HepG2 (cell line): ENCODE measurements around the gene PLIN5. TPM values are rescaled to one million over a fixed set of nuclear protein-coding genes. Genes with fewer than 3 reads are reported as not detected.

Experiments
- EED ChIP-seq: sonication (generic); formaldehyde crosslinking; IDR thresholded peaks from 2 replicates; pipeline ENCODE4 v1.5.0; 2020; ENCODE audit warnings: mild to moderate bottlenecking, missing genetic modification reagents
- GATAD2A ChIP-seq: IDR thresholded peaks from 2 replicates; pipeline ENCODE4 v1.6.1; 2016
- KAT2B ChIP-seq: fragments of 150-350 bp; IDR thresholded peaks from 2 replicates; pipeline ENCODE4 v1.6.1; 2014; ENCODE audit warnings: low read depth, low read length, borderline replicate concordance
- PPARG ChIP-seq: conservative IDR thresholded peaks from 2 replicates; pipeline ENCODE4 v1.6.1; 2016; ENCODE audit warnings: missing biosample characterization, missing genetic modification reagents
- RBAK ChIP-seq: sonication (generic); formaldehyde crosslinking; IDR thresholded peaks from 2 replicates; pipeline ENCODE4 v1.5.1; 2020; ENCODE audit warnings: mild to moderate bottlenecking, missing genetic modification reagents
- RBFOX2 ChIP-seq: fragments of 200-400 bp; formaldehyde crosslinking; IDR thresholded peaks from 2 replicates; pipeline ENCODE4 v1.6.1; 2017; ENCODE audit warnings: low read depth, mild to moderate bottlenecking, low read length
- SATB2 ChIP-seq: sonication (generic); formaldehyde crosslinking; IDR thresholded peaks from 2 replicates; pipeline ENCODE4 v1.5.0; 2020; ENCODE audit warnings: missing genetic modification reagents
- SNAPC2 ChIP-seq: sonication (generic); formaldehyde crosslinking; IDR thresholded peaks from 2 replicates; pipeline ENCODE4 v1.8.1; 2022; ENCODE audit warnings: mild to moderate bottlenecking, missing genetic modification reagents
- TSC22D2 ChIP-seq: sonication (generic); formaldehyde crosslinking; IDR thresholded peaks from 2 replicates; pipeline ENCODE4 v1.5.1; 2020; ENCODE audit warnings: missing genetic modification reagents, mild to moderate bottlenecking, borderline replicate concordance
- YY1 ChIP-seq: IDR thresholded peaks from 2 replicates; pipeline ENCODE4 v1.6.1; 2011; ENCODE audit warnings: low read length, low read depth, moderate library complexity, mild to moderate bottlenecking; ENCODE audit not compliant: insufficient read depth, insufficient replicate concordance
- ZBTB1 ChIP-seq: sonication (generic); formaldehyde crosslinking; IDR thresholded peaks from 2 replicates; pipeline ENCODE4 v1.4.0; 2020; ENCODE audit warnings: missing genetic modification reagents, borderline replicate concordance
- ZBTB21 ChIP-seq: sonication (generic); formaldehyde crosslinking; IDR thresholded peaks from 2 replicates; pipeline ENCODE4 v1.4.0; 2020; ENCODE audit warnings: missing genetic modification reagents
- ZBTB3 ChIP-seq: sonication (generic); formaldehyde crosslinking; IDR thresholded peaks from 2 replicates; pipeline ENCODE4 v1.4.0; 2020; ENCODE audit warnings: low read depth, mild to moderate bottlenecking, moderate library complexity, missing genetic modification reagents, borderline replicate concordance
- ZBTB8A ChIP-seq: sonication (generic); formaldehyde crosslinking; IDR thresholded peaks from 2 replicates; pipeline ENCODE4 v1.4.0; 2020; ENCODE audit warnings: mild to moderate bottlenecking, low read depth, missing genetic modification reagents, borderline replicate concordance
- ZFP82 ChIP-seq: sonication (generic); formaldehyde crosslinking; IDR thresholded peaks from 2 replicates; pipeline ENCODE4 v1.5.1; 2020; ENCODE audit warnings: mild to moderate bottlenecking, missing genetic modification reagents, borderline replicate concordance
- ZNF546 ChIP-seq: sonication (generic); formaldehyde crosslinking; conservative IDR thresholded peaks from 2 replicates; pipeline ENCODE4 v1.8.1; 2023; ENCODE audit warnings: mild to moderate bottlenecking, missing genetic modification reagents
- ZNF616 ChIP-seq: sonication (generic); formaldehyde crosslinking; IDR thresholded peaks from 2 replicates; pipeline ENCODE4 v1.5.0; 2020; ENCODE audit warnings: low read depth, mild to moderate bottlenecking, missing genetic modification reagents
- ZNF850 ChIP-seq: sonication (generic); formaldehyde crosslinking; conservative IDR thresholded peaks from 2 replicates; pipeline ENCODE4 v1.9.0; 2021; ENCODE audit warnings: mild to moderate bottlenecking, missing genetic modification reagents
- ZSCAN22 ChIP-seq: sonication (generic); formaldehyde crosslinking; IDR thresholded peaks from 2 replicates; pipeline ENCODE4 v1.4.0; 2020; ENCODE audit warnings: mild to moderate bottlenecking, missing genetic modification reagents
- polyA plus RNA-seq, 8 experiments: library from polyadenylated mRNA; depleted of rRNA in 3 of 8; stranded (reverse) in 7 of 8; unstranded in 1 of 8; fragments of >200 nt; fragmentation: Illumina TruSeq in 4 of 8; extraction: Trizol in 4 of 8; gene quantifications; 2 replicates each; pipeline versions ENCODE4 v1.2.1 to v1.2.3, GENCODE V29; 2011 to 2016; ENCODE audit warnings: low read depth in 4 of 8, missing spikeins in 1 of 8, mixed read lengths in 1 of 8; ENCODE audit not compliant: insufficient read depth in 1 of 8
- total RNA-seq, 5 experiments: library from RNA; depleted of rRNA; stranded (reverse); fragments of >200 nt; fragmentation: Illumina TruSeq; extraction: Trizol; gene quantifications; 2 replicates each; pipeline ENCODE4 v1.2.3, GENCODE V29; 2016; ENCODE audit warnings: low read depth in 1 of 5
- TF ChIP-seq, protein P1 (sequence below): sonication (generic); formaldehyde crosslinking; IDR thresholded peaks from 2 replicates; pipeline ENCODE4 v1.4.0; 2020; ENCODE audit warnings: missing genetic modification reagents, borderline replicate concordance
- TF ChIP-seq, protein P2 (sequence below): sonication (generic); formaldehyde crosslinking; IDR thresholded peaks from 2 replicates; pipeline ENCODE4 v1.4.0; 2020; ENCODE audit warnings: missing genetic modification reagents
- TF ChIP-seq, protein P3 (sequence below): sonication (generic); formaldehyde crosslinking; IDR thresholded peaks from 2 replicates; pipeline ENCODE4 v1.4.0; 2020; ENCODE audit warnings: missing genetic modification reagents, low read depth, mild to moderate bottlenecking, borderline replicate concordance
- TF ChIP-seq, protein P4 (sequence below): IDR thresholded peaks from 2 replicates; pipeline ENCODE4 v1.6.1; 2016; ENCODE audit warnings: missing compliant biosample characterization, missing genetic modification reagents, borderline replicate concordance
- TF ChIP-seq, protein P5 (sequence below): sonication (generic); formaldehyde crosslinking; IDR thresholded peaks from 2 replicates; pipeline ENCODE4 v1.9.0; 2022; ENCODE audit warnings: missing genetic modification reagents, mild to moderate bottlenecking, borderline replicate concordance

PLIN5 gene
- total and polyA plus RNA-seq, 2 of the 13 experiments (the other 11 are each of a cell fraction or from before 2014, with no cell fraction given), result 1.8 to 4.8 TPM

DNA sequence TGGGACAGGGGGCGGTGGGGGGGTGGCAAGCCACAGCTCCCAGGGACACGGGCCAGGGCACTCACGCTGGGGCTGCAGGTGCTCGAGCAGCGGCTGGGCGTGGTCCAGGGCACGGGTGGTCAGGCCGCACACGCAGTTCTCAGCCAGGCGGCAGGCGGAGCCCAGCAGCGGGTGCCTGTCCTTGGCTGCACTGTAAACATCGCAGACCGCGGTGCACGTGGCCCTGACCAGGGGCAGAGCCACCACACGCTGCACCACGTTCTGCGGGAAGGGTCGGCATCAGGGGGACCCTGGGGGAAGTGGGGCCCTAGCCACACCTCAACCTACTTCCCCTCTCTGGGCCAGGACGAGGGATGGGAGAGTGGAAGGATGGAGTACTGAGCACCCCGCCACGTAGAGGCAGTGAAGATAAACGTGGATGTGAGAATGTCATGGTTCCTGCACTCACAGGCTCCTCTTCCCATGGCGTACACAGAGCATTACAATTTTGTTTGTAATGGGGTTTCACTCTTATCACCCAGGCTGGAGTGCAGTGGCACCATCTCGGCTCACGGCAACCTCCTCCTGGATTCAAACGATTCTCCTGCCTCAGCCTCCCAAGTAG, 3.4 kb downstream of the PLIN5 start (continued):
- TF ChIP-seq ZBTB3 (no peak; the same call in 1 of the 2 replicates), KAT2B (no peak), GATAD2A (CRISPR knock-in tag) (peak; percentile 83), TSC22D2 (no peak), RBFOX2 (no peak), SNAPC2 (CRISPR knock-in tag) (no peak; the same call in 1 of the 2 replicates), PPARG (CRISPR knock-in tag) (peak; percentile 52; the same call in 1 of the 2 replicates), RBAK (CRISPR knock-in tag) (no peak), ZSCAN22 (CRISPR knock-in tag) (no peak), ZBTB21 (CRISPR knock-in tag) (no peak), YY1 (no peak), ZFP82 (CRISPR knock-in tag) (peak; percentile 41; the same call in 1 of the 2 replicates), ZBTB8A (no peak), ZNF616 (no peak), ZNF850 (CRISPR knock-in tag) (no peak), ZNF546 (CRISPR knock-in tag) (peak; percentile 95), SATB2 (CRISPR knock-in tag) (peak; percentile 67), EED (CRISPR knock-in tag) (no peak), ZBTB1 (CRISPR knock-in tag) (no peak)
- TF ChIP-seq, protein P1, sequence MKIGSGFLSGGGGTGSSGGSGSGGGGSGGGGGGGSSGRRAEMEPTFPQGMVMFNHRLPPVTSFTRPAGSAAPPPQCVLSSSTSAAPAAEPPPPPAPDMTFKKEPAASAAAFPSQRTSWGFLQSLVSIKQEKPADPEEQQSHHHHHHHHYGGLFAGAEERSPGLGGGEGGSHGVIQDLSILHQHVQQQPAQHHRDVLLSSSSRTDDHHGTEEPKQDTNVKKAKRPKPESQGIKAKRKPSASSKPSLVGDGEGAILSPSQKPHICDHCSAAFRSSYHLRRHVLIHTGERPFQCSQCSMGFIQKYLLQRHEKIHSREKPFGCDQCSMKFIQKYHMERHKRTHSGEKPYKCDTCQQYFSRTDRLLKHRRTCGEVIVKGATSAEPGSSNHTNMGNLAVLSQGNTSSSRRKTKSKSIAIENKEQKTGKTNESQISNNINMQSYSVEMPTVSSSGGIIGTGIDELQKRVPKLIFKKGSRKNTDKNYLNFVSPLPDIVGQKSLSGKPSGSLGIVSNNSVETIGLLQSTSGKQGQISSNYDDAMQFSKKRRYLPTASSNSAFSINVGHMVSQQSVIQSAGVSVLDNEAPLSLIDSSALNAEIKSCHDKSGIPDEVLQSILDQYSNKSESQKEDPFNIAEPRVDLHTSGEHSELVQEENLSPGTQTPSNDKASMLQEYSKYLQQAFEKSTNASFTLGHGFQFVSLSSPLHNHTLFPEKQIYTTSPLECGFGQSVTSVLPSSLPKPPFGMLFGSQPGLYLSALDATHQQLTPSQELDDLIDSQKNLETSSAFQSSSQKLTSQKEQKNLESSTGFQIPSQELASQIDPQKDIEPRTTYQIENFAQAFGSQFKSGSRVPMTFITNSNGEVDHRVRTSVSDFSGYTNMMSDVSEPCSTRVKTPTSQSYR (CRISPR knock-in tag), result peak; percentile 37; the same call in 1 of the 2 replicates
- TF ChIP-seq, protein P2, sequence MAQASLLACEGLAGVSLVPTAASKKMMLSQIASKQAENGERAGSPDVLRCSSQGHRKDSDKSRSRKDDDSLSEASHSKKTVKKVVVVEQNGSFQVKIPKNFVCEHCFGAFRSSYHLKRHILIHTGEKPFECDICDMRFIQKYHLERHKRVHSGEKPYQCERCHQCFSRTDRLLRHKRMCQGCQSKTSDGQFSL (CRISPR knock-in tag), result no peak
- TF ChIP-seq, protein P3, sequence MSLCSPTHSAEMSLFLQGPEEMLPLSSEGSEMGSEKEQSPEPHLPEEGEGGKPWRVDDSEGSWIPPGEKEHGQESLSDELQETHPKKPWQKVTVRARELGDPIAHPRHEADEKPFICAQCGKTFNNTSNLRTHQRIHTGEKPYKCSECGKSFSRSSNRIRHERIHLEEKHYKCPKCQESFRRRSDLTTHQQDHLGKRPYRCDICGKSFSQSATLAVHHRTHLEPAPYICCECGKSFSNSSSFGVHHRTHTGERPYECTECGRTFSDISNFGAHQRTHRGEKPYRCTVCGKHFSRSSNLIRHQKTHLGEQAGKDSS, result peak; percentile 65; the same call in 1 of the 2 replicates
- TF ChIP-seq, protein P4, sequence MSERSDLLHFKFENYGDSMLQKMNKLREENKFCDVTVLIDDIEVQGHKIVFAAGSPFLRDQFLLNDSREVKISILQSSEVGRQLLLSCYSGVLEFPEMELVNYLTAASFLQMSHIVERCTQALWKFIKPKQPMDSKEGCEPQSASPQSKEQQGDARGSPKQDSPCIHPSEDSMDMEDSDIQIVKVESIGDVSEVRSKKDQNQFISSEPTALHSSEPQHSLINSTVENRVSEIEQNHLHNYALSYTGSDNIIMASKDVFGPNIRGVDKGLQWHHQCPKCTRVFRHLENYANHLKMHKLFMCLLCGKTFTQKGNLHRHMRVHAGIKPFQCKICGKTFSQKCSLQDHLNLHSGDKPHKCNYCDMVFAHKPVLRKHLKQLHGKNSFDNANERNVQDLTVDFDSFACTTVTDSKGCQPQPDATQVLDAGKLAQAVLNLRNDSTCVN, result peak; percentile 67; the same call in 1 of the 2 replicates
- TF ChIP-seq, protein P5, sequence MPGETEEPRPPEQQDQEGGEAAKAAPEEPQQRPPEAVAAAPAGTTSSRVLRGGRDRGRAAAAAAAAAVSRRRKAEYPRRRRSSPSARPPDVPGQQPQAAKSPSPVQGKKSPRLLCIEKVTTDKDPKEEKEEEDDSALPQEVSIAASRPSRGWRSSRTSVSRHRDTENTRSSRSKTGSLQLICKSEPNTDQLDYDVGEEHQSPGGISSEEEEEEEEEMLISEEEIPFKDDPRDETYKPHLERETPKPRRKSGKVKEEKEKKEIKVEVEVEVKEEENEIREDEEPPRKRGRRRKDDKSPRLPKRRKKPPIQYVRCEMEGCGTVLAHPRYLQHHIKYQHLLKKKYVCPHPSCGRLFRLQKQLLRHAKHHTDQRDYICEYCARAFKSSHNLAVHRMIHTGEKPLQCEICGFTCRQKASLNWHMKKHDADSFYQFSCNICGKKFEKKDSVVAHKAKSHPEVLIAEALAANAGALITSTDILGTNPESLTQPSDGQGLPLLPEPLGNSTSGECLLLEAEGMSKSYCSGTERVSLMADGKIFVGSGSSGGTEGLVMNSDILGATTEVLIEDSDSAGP, result peak; percentile 80
